Caco-2 (cell line): ENCODE measurements around the gene ERICH6B. TPM values are rescaled to one million over a fixed set of nuclear protein-coding genes. Genes with fewer than 3 reads are reported as not detected.

ENCODE experiments used
- BruUV-seq: library from RNA; stranded (reverse); fragments of 400-500 nt; replicated peaks from 2 replicates; lab custom pipeline; 2021; lab: Mats Ljungman, UMichigan
- CTCF ChIA-PET: fragments of 300-600 bp; sonication (Branson Sonifier 250); formaldehyde crosslinking; loops from one replicate; lab custom pipeline; 2022; ENCODE audit warnings: antibody characterized with exemption; lab: Charles Lee
- POLR2A ChIA-PET: fragments of 300-600 bp; sonication (Branson Sonifier 250); formaldehyde crosslinking; loops from one replicate; lab custom pipeline; 2022; ENCODE audit warnings: antibody characterized with exemption; lab: Charles Lee
- DNase-seq, 2 experiments: peaks; one replicate each; pipeline versions ENCODE4 v3.0.0 to v3.0.0-alpha.2; 2020 to 2022
- H3K27me3 ChIP-seq: replicated peaks from 2 replicates; pipeline ENCODE4 v1.6.0; 2011; ENCODE audit warnings: low read length; ENCODE audit not compliant: control insufficient read depth, insufficient read depth
- H3K36me3 ChIP-seq: 2 replicates; pipeline ENCODE4 v1.5.1; 2011; ENCODE audit warnings: low read length; ENCODE audit not compliant: control insufficient read depth, insufficient read depth
- H3K4me1 ChIP-seq: fragments of 250-450 bp; sonication (Bioruptor Pico); 2 replicates; pipeline ENCODE4 v1.5.1; 2020; ENCODE audit warnings: mild to moderate bottlenecking
- H3K4me3 ChIP-seq: 2 replicates; pipeline ENCODE4 v1.5.1; 2011; ENCODE audit warnings: low read depth, mild to moderate bottlenecking, control low read depth, low read length
- H3K9me3 ChIP-seq: fragments of 250-450 bp; sonication (Bioruptor Pico); 2 replicates; pipeline ENCODE4 v1.5.1; 2020; ENCODE audit warnings: mild to moderate bottlenecking, moderate library complexity
- H3K27ac Mint-ChIP-seq: one replicate; pipeline ENCODE4 v1.8.0; 2022; ENCODE audit warnings: mixed read lengths; ENCODE audit not compliant: unreplicated experiment
- H3K27me3 Mint-ChIP-seq: one replicate; pipeline ENCODE4 v1.8.0; 2022; ENCODE audit warnings: mixed read lengths; ENCODE audit not compliant: insufficient read depth, unreplicated experiment
- H3K36me3 Mint-ChIP-seq: one replicate; pipeline ENCODE4 v1.8.0; 2022; ENCODE audit warnings: mild to moderate bottlenecking, mixed read lengths; ENCODE audit not compliant: insufficient read depth, unreplicated experiment
- H3K4me1 Mint-ChIP-seq: one replicate; pipeline ENCODE4 v1.8.0; 2022; ENCODE audit warnings: low read depth, mixed read lengths; ENCODE audit not compliant: unreplicated experiment
- H3K4me3 Mint-ChIP-seq: one replicate; pipeline ENCODE4 v1.8.0; 2022; ENCODE audit warnings: mild to moderate bottlenecking, moderate library complexity, mixed read lengths; ENCODE audit not compliant: unreplicated experiment
- H3K9me3 Mint-ChIP-seq: one replicate; pipeline ENCODE4 v1.8.0; 2022; ENCODE audit warnings: mixed read lengths; ENCODE audit not compliant: unreplicated experiment
- CTCF ChIP-seq, 2 experiments: fragments of 200-600 bp in 1 of 2; IDR thresholded peaks; 1 replicate in 1 of 2; 2 replicates in 1 of 2; pipeline versions ENCODE4 v1.5.1 to v1.8.0; 2011 to 2022; ENCODE audit warnings: antibody characterized with exemption in 1 of 2, control low read depth in 1 of 2, inconsistent platforms in 1 of 2, low read depth in 1 of 2, low read length in 1 of 2, mild to moderate bottlenecking in 1 of 2, moderate library complexity in 1 of 2; ENCODE audit not compliant: insufficient read depth in 1 of 2, severe bottlenecking in 1 of 2, unreplicated experiment in 1 of 2
- intact Hi-C: fragments of 100-400 bp; cut with micrococcal nuclease; formaldehyde crosslinking; loops from one replicate; pipeline ENCODE4 v1.10.0; 2022; ENCODE audit not compliant: unreplicated experiment
- total RNA-seq: library from RNA; stranded (reverse); gene quantifications from 2 replicates; pipeline ENCODE4 v1.2.3, GENCODE V29; 2022

ERICH6B gene
- total RNA-seq, 1 experiment from 2014 or later: not detected

GRCh38 chr13:45537516-45537915 is 78.0 kb downstream of the ERICH6B start:
- TF ChIP-seq CTCF (IDR thresholded peaks at IDR 0.05; ENCODE audit: insufficient read depth in 1 of 2, low read depth in 1 of 2, low read length in 1 of 2, severe bottlenecking in 1 of 2, unreplicated experiment in 1 of 2): no peak
- H3K4me3 Mint-ChIP-seq: no peak overlapping the region
- POLR2A ChIA-PET: no interaction called here

GRCh38 chr13:45536224-45536623 is 79.3 kb downstream of the ERICH6B start:
- no peaks in the 10 kb centered on the region for H3K9me3 ChIP-seq
- no peaks in the 10 kb centered on the region; the same call in 1 of the 2 replicates for H3K4me1 ChIP-seq
- TF ChIP-seq CTCF (IDR thresholded peaks at IDR 0.05; ENCODE audit: insufficient read depth in 1 of 2, low read depth in 1 of 2, low read length in 1 of 2, severe bottlenecking in 1 of 2, unreplicated experiment in 1 of 2): no peak
- intact Hi-C loops: no loop called here
- ChIA-PET POLR2A (no interaction called here), CTCF (no interaction called here)
- no peaks in the 10 kb centered on the region for H3K27me3 ChIP-seq
- H3K36me3 Mint-ChIP-seq: peaks cover 80% of the 10 kb centered on the region
- no peak overlapping the region for H3K27ac Mint-ChIP-seq
- H3K4me1 Mint-ChIP-seq: peaks cover 13% of the 10 kb centered on the region
- H3K9me3 Mint-ChIP-seq: no peaks in the 10 kb centered on the region
- no TSS peak for BruUV-seq
- no peaks in the 10 kb centered on the region for H3K27me3 Mint-ChIP-seq
- H3K4me3 ChIP-seq: no peak overlapping the region
- no peak for DNase-seq
- no peak overlapping the region for H3K4me3 Mint-ChIP-seq
- H3K36me3 ChIP-seq: no peaks in the 10 kb centered on the region

More at GRCh38 chr13:45537516-45537915, 78.0 kb downstream of the ERICH6B start:
- DNase-seq: no peak
- no peak overlapping the region for H3K27ac Mint-ChIP-seq
- H3K36me3 Mint-ChIP-seq: peaks cover 67% of the 10 kb centered on the region
- CTCF ChIA-PET: interaction anchor here (0.9 kb wide), 1 partner anchor 144 kb away, joined by 5 read pairs; no protein-coding TSS in a partner anchor
- Histone ChIP-seq H3K9me3 (no peaks in the 10 kb centered on the region), H3K4me1 (no peaks in the 10 kb centered on the region; the same call in 1 of the 2 replicates), H3K36me3 (no peaks in the 10 kb centered on the region), H3K27me3 (no peaks in the 10 kb centered on the region), H3K4me3 (no peak overlapping the region)
- H3K27me3 Mint-ChIP-seq: no peaks in the 10 kb centered on the region
- peaks cover 12% of the 10 kb centered on the region for H3K4me1 Mint-ChIP-seq
- no peaks in the 10 kb centered on the region for H3K9me3 Mint-ChIP-seq
- intact Hi-C loops: no loop called here
- BruUV-seq: no TSS peak

- intact Hi-C loops: no loop called here
- Mint-ChIP-seq H3K36me3 (peaks cover 90% of the 10 kb centered on the region), H3K4me3 (no peak overlapping the region), H3K9me3 (no peaks in the 10 kb centered on the region), H3K4me1 (peaks cover 14% of the 10 kb centered on the region), H3K27ac (peak overlapping the region; percentile 3), H3K27me3 (no peaks in the 10 kb centered on the region)
- H3K36me3 ChIP-seq: peaks cover 1% of the 10 kb centered on the region; the same call in 1 of the 2 replicates
- H3K4me1 ChIP-seq: peaks cover 9% of the 10 kb centered on the region
- no TSS peak for BruUV-seq
- no peak overlapping the region for H3K4me3 ChIP-seq
- POLR2A ChIA-PET: no interaction called here
- DNase-seq: no peak
- CTCF ChIA-PET: no interaction called here
- TF ChIP-seq CTCF (IDR thresholded peaks at IDR 0.05; ENCODE audit: insufficient read depth in 1 of 2, low read depth in 1 of 2, low read length in 1 of 2, severe bottlenecking in 1 of 2, unreplicated experiment in 1 of 2): no peak
- no peaks in the 10 kb centered on the region for H3K27me3 ChIP-seq
- H3K9me3 ChIP-seq: peaks cover 3% of the 10 kb centered on the region; the same call in 1 of the 2 replicates
Observed at GRCh38 chr13:45534604-45535003, 80.9 kb downstream of the ERICH6B start.
